K562 (cell line): ENCODE data around the gene ASPRV1. TPM values are rescaled to one million over a fixed set of nuclear protein-coding genes. Genes with fewer than 3 reads are reported as not detected.

Source experiments
- HDAC2 ChIP-seq: fragments of 450-650 bp; IDR thresholded peaks from 2 replicates; pipeline ENCODE4 v1.6.1; 2016; ENCODE audit warnings: mild to moderate bottlenecking
- JUN ChIP-seq, 2 experiments: sonication (generic) in 1 of 2; formaldehyde crosslinking in 1 of 2; IDR thresholded peaks; 2 replicates each; pipeline versions ENCODE4 v1.6.1 to v1.8.0; 2012 to 2022; ENCODE audit warnings: borderline replicate concordance in 2 of 2, mild to moderate bottlenecking in 2 of 2, improper control_type of control experiment in 1 of 2, low read depth in 1 of 2, low read length in 1 of 2, missing genetic modification reagents in 1 of 2
- KAT7 ChIP-seq: sonication (generic); formaldehyde crosslinking; IDR thresholded peaks from 2 replicates; pipeline ENCODE4 v1.8.0; 2022; ENCODE audit warnings: missing genetic modification reagents, mild to moderate bottlenecking, borderline replicate concordance
- KAT8 ChIP-seq: fragments of 450-650 bp; IDR thresholded peaks from 2 replicates; pipeline ENCODE4 v1.6.1; 2016; ENCODE audit warnings: low read depth, mild to moderate bottlenecking
- MAFG ChIP-seq: fragments of 450-650 bp; conservative IDR thresholded peaks from 2 replicates; pipeline ENCODE4 v1.6.1; 2016; ENCODE audit warnings: missing genetic modification characterization, missing compliant biosample characterization
- MYC ChIP-seq, 2 experiments: fragments of 250-450 bp in 1 of 2; sonication (Bioruptor Pico) in 1 of 2; IDR thresholded peaks; 2 replicates each; pipeline versions ENCODE4 v1.5.1 to v1.6.1; 2012 to 2021; ENCODE audit warnings: low read depth in 2 of 2, borderline replicate concordance in 1 of 2, improper control_type of control experiment in 1 of 2, low read length in 1 of 2, mild to moderate bottlenecking in 1 of 2, moderate library complexity in 1 of 2
- NFE2L1 ChIP-seq: fragments of 450-650 bp; IDR thresholded peaks from 2 replicates; pipeline ENCODE4 v1.6.1; 2016; ENCODE audit warnings: missing genetic modification characterization, low read depth, mild to moderate bottlenecking, missing compliant biosample characterization, moderate library complexity, borderline replicate concordance
- PPARD ChIP-seq: fragments of 250-450 bp; sonication (Bioruptor Pico); IDR thresholded peaks from 2 replicates; pipeline ENCODE4 v1.8.0; 2022; ENCODE audit warnings: inconsistent platforms, mild to moderate bottlenecking, moderate library complexity
- TCF7L2 ChIP-seq: fragments of 150-350 bp; IDR thresholded peaks from 2 replicates; pipeline ENCODE4 v1.6.1; 2016; ENCODE audit warnings: low read depth, mild to moderate bottlenecking, low read length, moderate library complexity
- YY1 ChIP-seq, 3 experiments: IDR thresholded peaks; 2 replicates each; pipeline ENCODE4 v1.6.1; 2011; ENCODE audit warnings: low read length in 2 of 3, mild to moderate bottlenecking in 2 of 3, moderate library complexity in 2 of 3, borderline replicate concordance in 1 of 3, control low read depth in 1 of 3, low read depth in 1 of 3; ENCODE audit not compliant: insufficient read depth in 3 of 3, insufficient replicate concordance in 2 of 3, control insufficient read depth in 1 of 3, insufficient read length in 1 of 3; ENCODE audit errors: extremely low read depth in 1 of 3
- ZNF174 ChIP-seq: fragments of 250-450 bp; sonication (Bioruptor Pico); IDR thresholded peaks from 2 replicates; pipeline ENCODE4 v1.4.0; 2020; ENCODE audit warnings: mild to moderate bottlenecking
- ZNF384 ChIP-seq: IDR thresholded peaks from 2 replicates; pipeline ENCODE4 v1.6.1; 2012; ENCODE audit warnings: low read depth, low read length, improper control_type of control experiment
- polyA plus RNA-seq, 8 experiments: library from polyadenylated mRNA; depleted of rRNA in 4 of 8; stranded (reverse) in 5 of 8; unstranded in 3 of 8; fragments of >200 nt; fragmentation: Nextera tagmentation in 2 of 8; fragmentation: Illumina TruSeq in 1 of 8; extraction: Ambion mirVana in 2 of 8; extraction: Trizol in 1 of 8; gene quantifications; 2 replicates each; pipeline versions ENCODE4 v1.2.1 to v1.2.3, GENCODE V29; 2011 to 2014; ENCODE audit warnings: inconsistent platforms in 1 of 8, missing spikeins in 1 of 8
- total RNA-seq, 7 experiments: library from RNA; depleted of rRNA in 6 of 7; stranded (reverse); fragments of >200 nt in 6 of 7; fragmentation: Illumina TruSeq in 2 of 7; extraction: Trizol in 2 of 7; gene quantifications; 2 replicates each; pipeline versions ENCODE4 v1.2.1 to v1.2.3, GENCODE V29; 2011 to 2021; ENCODE audit warnings: low replicate concordance in 1 of 7
- TF ChIP-seq, protein P1 (sequence below): fragments of 250-450 bp; sonication (Bioruptor Pico); IDR thresholded peaks from 2 replicates; pipeline ENCODE4 v1.8.0; 2022; ENCODE audit warnings: inconsistent platforms
- TF ChIP-seq, protein P2 (sequence below): fragments of 450-650 bp; IDR thresholded peaks from 2 replicates; pipeline ENCODE4 v1.6.1; 2016
- TF ChIP-seq, protein P3 (sequence below), 2 experiments: fragments of 200-800 bp in 1 of 2; sonication (Bioruptor generic) in 1 of 2; sonication (generic) in 1 of 2; formaldehyde crosslinking in 1 of 2; IDR thresholded peaks in 1 of 2; conservative IDR thresholded peaks in 1 of 2; 2 replicates each; pipeline versions ENCODE4 v1.5.0 to v1.6.1; 2016 to 2020; ENCODE audit warnings: missing compliant biosample characterization in 1 of 2, missing genetic modification characterization in 1 of 2, missing genetic modification reagents in 1 of 2

The ASPRV1 gene
- total and polyA plus RNA-seq, 9 of the 15 experiments (the other 6 are each of a cell fraction or from before 2014, with no cell fraction given): 0.17 to 0.72 (median 0.47) TPM; not detected in 1

DNA sequence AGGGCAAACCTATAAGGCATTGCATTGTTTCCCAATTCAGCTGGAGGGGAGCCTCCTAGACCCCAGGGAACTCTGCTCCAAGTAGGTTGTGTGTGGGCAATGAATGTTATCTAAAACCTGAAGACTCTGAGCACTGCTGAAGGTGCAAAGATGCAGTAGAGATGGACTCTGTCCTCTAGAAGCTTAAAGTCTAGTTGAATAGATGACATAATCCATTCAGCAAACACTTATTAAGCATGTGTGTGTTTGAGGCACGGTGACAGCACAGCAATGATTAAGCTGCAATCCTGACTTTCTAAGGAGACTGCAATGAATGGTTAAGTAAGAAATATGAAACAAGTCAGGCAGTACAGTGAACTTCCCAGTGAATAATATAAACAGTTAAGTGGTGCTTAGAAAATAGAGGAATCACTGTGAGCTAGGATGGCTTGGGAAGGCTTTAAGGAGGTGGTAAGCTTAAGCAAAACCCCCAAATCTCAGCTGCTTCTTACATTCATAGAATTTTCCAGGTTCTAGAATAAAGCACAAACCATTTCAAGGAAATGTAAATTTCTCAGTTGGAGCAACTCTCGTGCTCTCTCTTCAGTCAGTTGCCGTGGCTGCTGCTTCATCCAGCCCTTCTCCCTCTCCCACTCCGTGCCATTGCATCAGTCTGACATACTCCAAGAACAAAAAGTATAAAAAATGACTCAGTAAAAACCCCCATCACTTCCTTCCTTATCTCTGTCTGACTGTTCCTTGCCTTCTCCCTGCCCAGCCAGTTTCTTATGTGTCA lies 27.4 kb downstream of the ASPRV1 start (continued):
- TF ChIP-seq JUN (IDR thresholded peaks at IDR 0.05; ENCODE audit: borderline replicate concordance, low read depth, low read length): peak; percentile 71
- no peak for TF ChIP-seq JUN (CRISPR knock-in tag; IDR thresholded peaks at IDR 0.05; ENCODE audit: borderline replicate concordance)
- no peak for TF ChIP-seq PPARD (CRISPR knock-in tag)
- no peak for TF ChIP-seq NFE2L1
- TF ChIP-seq, protein P1, sequence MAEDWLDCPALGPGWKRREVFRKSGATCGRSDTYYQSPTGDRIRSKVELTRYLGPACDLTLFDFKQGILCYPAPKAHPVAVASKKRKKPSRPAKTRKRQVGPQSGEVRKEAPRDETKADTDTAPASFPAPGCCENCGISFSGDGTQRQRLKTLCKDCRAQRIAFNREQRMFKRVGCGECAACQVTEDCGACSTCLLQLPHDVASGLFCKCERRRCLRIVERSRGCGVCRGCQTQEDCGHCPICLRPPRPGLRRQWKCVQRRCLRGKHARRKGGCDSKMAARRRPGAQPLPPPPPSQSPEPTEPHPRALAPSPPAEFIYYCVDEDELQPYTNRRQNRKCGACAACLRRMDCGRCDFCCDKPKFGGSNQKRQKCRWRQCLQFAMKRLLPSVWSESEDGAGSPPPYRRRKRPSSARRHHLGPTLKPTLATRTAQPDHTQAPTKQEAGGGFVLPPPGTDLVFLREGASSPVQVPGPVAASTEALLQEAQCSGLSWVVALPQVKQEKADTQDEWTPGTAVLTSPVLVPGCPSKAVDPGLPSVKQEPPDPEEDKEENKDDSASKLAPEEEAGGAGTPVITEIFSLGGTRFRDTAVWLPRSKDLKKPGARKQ: no peak
- peak; percentile 83 for TF ChIP-seq MAFG (tag)
- no peak for TF ChIP-seq KAT8
- TF ChIP-seq ZNF384: peak; percentile 76; the same call in 1 of the 2 replicates
- TF ChIP-seq, protein P2, sequence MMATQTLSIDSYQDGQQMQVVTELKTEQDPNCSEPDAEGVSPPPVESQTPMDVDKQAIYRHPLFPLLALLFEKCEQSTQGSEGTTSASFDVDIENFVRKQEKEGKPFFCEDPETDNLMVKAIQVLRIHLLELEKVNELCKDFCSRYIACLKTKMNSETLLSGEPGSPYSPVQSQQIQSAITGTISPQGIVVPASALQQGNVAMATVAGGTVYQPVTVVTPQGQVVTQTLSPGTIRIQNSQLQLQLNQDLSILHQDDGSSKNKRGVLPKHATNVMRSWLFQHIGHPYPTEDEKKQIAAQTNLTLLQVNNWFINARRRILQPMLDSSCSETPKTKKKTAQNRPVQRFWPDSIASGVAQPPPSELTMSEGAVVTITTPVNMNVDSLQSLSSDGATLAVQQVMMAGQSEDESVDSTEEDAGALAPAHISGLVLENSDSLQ: peak; percentile 58
- TF ChIP-seq, protein P3, sequence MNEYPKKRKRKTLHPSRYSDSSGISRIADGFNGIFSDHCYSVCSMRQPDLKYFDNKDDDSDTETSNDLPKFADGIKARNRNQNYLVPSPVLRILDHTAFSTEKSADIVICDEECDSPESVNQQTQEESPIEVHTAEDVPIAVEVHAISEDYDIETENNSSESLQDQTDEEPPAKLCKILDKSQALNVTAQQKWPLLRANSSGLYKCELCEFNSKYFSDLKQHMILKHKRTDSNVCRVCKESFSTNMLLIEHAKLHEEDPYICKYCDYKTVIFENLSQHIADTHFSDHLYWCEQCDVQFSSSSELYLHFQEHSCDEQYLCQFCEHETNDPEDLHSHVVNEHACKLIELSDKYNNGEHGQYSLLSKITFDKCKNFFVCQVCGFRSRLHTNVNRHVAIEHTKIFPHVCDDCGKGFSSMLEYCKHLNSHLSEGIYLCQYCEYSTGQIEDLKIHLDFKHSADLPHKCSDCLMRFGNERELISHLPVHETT (CRISPR knock-in tag; conservative IDR thresholded peaks at IDR 0.05 in 1 of 2, IDR thresholded peaks at IDR 0.05 in 1 of 2): peak in 1 of 2 experiments; percentile 25; a peak in 1 of 4 replicates
- 0 out of 2 replicates have a peak, but pooled peaks have one; percentile 45 for TF ChIP-seq KAT7 (CRISPR knock-in tag)
- peak; percentile 77; the same call in 1 of the 2 replicates for TF ChIP-seq HDAC2
- TF ChIP-seq YY1 (IDR thresholded peaks at IDR 0.05; ENCODE audit: borderline replicate concordance in 1 of 3, control insufficient read depth in 1 of 3, extremely low read depth in 1 of 3, insufficient read depth in 3 of 3, insufficient read length in 1 of 3, insufficient replicate concordance in 2 of 3, low read depth in 1 of 3, low read length in 2 of 3): peak in 1 of 3 experiments; percentile 24
- no peak for TF ChIP-seq ZNF174 (CRISPR knock-in tag)
- TF ChIP-seq MYC (IDR thresholded peaks at IDR 0.05; ENCODE audit: low read depth, low read length): peak; percentile 52; the same call in 1 of the 2 replicates
- no peak for TF ChIP-seq MYC (CRISPR knock-in tag; IDR thresholded peaks at IDR 0.05; ENCODE audit: borderline replicate concordance, low read depth)
- TF ChIP-seq TCF7L2: no peak
